NCI-H2196 treated with DMSO at 0.1 percent for 48 hours (cell line): ENCODE results near the gene SLC2A6.
A peak's percentile ranks its signal among the peaks of the same experiment; 100 is the strongest.

Experiments used
- DNase-seq: peaks from one replicate; lab custom pipeline; 2025; ENCODE audit not compliant: unreplicated experiment; lab: John Stamatoyannopoulos, UW

SLC2A6 gene, protein sequence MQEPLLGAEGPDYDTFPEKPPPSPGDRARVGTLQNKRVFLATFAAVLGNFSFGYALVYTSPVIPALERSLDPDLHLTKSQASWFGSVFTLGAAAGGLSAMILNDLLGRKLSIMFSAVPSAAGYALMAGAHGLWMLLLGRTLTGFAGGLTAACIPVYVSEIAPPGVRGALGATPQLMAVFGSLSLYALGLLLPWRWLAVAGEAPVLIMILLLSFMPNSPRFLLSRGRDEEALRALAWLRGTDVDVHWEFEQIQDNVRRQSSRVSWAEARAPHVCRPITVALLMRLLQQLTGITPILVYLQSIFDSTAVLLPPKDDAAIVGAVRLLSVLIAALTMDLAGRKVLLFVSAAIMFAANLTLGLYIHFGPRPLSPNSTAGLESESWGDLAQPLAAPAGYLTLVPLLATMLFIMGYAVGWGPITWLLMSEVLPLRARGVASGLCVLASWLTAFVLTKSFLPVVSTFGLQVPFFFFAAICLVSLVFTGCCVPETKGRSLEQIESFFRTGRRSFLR

DNA sequence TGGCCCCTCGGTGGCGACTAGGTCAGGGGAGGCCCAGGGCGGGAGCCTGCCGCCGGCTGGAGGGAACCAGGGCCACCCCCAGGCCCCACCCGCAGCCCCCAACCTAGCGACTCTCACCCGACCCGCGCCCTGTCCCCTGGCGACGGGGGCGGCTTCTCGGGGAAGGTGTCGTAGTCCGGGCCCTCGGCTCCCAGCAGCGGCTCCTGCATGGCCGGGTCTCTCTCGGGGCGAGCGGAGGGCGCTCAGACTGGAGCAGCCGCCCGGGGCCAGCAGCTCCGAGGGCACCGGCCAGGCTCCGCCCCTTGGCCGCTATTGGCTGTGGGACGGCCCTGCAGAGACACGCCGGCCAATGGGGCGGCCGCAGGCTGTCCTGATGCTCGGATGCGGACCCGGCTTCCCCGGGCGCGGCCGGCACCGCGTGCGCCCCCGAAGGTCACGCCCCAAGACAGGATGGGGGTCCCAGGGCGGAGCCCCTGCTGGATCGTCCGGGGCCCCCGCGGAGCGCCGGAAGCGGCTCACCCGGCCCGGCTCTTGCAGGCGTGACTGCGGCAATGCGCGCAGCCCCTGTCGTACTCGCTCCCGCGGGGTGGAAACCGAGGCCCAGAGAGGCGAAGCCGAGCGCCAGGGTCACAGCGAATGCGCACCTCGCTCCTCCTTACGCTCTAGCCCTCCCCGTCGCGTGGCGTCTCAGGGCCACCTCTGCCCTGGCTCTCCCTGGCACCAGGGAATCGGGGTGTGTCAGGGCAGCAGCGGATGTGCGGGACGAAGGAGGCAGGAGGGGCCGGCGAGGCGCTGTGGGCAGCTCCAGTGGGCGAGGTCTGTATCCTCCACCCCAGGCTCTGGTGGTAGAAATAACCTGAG, at the start of gene SLC2A6:
Gene SLC2A6, minus strand, starts transcription at position 249 of the 861 bp plus-strand sequence. Its CDS starts 40 bp downstream, at position 209.
- DNase-seq, result peak; percentile 74

DNA sequence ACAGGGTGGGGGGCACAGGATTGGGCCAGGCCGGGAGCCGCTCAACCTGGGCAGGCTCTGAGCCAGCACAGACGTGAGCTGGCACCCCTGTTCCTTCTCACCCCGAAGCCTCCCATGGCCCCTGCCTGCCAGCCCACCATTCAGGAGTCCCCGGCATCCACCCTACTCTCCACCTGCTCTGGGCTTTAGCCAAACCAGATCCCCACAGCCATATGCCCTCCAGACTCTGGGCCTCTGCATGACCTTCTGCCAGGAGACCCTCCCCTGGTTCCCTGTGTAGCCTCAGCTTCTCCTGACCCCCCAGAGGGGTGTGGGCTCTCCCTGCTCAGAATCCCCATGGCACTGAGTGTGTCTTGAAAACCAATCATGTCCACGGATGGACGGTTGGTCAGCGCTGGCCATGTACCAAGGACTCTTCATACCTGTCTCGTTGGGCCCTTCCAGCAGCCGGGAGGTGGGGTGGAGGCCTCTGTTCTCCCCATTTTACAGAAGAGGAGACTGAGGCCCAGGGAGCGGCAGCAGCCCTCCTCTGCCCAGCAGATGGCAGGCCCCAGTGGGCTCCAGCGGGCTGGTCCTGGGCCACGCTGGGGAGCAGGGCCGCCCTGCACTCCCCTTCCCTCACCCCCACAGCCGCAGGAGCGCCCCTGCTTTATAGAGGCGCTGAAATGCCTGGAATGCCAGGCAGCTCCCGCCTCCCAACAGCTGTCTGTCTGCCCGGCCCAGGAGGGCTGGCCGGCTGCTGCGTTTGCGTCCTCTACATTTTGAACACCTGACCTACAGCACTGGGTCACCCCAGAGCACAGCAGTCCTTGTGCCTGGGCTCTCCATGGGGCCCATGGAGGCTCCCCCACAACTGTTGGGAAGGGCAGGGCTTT, 49.3 kb upstream of the SLC2A6 start:
- DNase-seq, result no peak

DNA sequence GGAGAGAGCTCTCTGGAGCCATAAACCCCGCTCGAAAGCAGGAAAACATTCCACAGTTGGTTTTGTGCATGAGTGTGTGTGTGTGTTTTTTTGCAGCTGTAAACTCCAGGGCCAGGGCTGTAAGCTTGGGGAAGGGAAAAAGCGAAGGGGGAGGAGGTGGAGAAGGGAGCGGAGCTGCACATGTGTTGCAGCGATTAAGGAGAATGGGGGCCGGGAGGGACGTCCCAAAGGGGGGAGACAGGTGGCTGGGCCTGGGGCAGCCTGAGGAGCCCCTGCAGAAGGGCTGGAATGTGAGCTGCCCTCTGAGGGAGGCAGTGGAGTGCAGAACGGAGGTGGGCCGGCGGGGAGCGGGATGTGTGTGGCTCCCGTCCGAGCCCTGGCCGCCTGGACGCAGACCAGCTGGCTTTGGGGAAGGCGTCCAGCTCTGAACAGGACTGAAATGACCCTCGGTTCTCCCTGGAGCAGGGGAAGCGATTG, 48.6 kb upstream of the SLC2A6 start:
- no peak for DNase-seq

DNA sequence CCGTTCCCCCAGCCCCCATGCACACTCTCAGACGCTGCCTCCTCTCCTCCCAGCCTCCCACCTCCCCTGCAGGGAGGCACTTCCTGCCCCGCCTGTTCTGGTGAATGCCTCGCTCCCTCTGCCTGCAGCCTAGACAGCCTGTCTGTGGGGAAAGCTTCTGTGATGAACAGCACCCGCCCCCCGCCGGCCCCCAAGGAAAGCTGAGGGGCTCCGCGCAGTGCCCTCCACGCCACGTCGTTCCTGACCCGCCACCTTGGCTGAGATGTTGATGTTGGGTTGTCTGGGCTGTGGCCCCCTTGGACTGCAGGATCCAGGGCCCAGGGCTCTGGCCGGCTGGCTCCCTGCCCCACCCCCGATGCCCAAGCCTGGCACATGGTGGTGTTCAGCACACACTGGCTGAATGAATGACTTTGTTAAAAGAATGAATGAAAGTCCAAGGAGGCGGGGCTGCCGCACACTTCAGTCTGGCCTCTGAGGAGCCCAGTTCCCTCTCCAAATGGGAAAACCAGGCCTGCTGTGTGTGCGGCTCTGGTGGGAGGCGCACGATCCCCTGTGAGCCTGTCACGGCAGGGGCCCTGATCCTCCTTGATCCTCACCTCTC, 47.9 kb upstream of the SLC2A6 start:
- DNase-seq, result no peak

DNA sequence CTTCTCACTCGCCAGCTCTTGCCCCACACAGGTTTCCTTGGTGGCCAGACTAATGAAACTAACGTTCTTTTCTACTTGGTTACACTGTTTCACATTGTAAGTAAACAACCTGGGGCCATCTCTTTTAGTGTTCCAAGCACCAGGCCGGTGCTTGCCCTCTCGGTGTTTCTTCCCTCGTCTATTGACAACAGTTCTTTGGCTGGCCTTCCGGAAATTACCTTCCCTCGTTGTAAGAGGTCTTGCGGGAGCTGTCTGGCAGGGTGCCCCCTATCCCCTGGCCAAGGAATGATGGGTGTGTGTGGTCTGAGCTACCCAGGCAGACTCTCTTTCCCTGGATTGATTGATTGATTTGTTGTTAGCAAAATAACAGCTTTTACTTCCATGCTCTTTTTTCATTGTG, 46.8 kb upstream of the SLC2A6 start:
- no peak for DNase-seq

DNA sequence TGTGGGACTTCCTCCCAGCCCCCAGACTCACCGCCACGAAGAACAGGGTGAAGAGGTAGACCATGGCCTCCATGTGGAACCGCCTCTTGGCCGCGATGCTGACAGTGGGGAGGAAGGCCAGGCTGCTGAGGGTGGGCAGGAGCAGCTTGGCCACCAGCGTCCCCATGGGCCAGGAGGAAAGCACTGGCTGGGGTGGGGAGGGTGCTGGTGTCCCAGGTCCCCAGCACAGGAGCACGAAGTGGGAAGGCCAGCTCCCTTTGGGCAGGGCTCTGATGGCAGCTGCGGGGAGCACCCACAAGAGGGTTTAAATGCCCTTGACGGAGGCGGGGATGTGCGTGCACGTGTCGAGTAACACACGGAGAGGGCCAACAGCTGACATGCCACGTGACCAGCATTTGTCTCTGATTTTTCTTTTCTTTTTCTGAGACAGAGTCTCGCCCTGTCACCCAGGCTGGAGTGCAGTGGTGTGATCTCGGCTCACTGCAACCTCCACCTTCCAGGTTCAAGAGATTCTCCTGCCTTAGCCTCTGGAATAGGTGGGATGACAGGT, 45.9 kb upstream of the SLC2A6 start, which contains the start of gene MYMK:
Gene MYMK, minus strand, starts transcription at position 281 of the 550 bp plus-strand sequence. Its CDS starts 115 bp downstream, at position 166.
- no peak for DNase-seq

DNA sequence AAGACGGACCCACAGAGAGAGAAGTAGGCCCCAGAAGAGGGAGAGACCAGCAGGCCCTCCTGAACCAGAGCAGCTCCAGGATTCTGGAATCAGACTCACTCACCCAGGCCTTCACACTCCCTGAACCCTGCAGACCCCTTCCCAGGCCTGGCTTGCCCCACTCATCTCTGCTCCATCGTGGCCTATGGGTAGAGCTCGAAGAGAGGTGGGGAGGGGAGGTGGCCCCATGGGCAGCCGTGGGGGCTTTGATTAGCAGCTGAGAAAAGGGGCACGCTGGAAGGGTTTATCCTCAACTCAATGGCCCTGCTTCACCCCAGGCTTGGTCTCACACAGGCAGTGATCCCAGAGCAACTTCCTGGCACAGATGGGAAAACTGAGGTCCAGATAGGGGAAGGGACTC, 45.2 kb upstream of the SLC2A6 start:
- DNase-seq, result no peak

DNA sequence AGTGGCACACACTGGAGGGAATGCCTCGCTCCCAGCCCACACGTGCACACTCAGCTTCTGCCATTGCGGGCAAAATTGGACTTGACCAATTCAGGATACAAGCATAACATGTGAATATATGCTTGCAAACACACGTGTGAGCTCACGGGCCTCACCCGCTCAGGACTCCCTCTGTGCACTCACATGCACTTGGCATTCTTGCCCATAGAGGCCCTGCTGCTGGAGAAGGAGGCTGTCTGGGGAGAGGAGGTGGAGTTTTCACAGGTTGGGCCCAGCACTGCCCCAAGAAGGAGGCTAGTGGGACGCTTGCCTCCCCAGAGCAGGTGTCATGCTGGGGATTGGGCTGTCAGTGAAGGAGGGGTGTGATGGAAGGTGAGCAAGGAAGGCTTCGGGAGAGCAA, 44.2 kb upstream of the SLC2A6 start:
- no peak for DNase-seq

DNA sequence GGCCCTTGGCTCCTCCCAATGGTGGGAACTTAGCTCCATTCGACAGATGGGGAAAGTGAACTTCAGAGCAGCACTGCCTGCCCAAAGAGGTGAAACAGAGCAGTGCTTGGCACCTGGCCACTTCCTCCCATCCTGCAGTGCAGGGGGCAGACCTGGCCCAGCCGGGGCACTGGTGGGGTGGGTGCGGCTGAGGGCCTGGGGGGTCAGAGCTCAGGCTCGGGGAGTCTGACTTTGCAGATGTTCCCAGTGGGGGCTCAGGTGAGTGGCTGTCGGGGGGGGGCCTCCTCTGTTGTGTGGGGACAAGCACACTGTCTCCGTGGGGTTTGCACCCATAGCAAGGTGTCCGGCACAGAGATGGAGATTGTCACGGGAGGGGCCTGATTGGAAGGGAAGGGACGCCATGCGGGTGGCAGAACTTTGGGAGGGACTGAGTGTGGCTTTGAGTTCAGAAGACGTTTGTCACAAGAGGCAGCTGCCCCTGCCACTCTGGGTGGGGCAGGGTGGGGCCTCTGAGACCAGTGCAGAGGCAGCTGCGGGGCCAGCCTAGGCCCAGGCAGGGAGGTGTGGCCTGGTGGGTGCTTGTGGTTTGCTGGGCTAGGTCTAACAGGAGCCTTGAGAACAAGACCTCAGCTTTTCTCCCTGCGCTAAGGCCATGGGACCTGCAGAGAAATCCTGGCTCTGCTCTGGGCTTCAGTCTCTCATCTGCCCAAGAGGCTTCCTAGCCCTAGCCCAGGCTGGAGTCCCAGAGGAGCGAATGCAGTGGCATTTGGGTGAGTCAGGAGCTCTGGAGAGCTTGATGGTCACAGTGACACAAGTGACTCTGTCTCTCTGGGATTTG, 43.4 kb upstream of the SLC2A6 start:
- DNase-seq, result no peak

DNA sequence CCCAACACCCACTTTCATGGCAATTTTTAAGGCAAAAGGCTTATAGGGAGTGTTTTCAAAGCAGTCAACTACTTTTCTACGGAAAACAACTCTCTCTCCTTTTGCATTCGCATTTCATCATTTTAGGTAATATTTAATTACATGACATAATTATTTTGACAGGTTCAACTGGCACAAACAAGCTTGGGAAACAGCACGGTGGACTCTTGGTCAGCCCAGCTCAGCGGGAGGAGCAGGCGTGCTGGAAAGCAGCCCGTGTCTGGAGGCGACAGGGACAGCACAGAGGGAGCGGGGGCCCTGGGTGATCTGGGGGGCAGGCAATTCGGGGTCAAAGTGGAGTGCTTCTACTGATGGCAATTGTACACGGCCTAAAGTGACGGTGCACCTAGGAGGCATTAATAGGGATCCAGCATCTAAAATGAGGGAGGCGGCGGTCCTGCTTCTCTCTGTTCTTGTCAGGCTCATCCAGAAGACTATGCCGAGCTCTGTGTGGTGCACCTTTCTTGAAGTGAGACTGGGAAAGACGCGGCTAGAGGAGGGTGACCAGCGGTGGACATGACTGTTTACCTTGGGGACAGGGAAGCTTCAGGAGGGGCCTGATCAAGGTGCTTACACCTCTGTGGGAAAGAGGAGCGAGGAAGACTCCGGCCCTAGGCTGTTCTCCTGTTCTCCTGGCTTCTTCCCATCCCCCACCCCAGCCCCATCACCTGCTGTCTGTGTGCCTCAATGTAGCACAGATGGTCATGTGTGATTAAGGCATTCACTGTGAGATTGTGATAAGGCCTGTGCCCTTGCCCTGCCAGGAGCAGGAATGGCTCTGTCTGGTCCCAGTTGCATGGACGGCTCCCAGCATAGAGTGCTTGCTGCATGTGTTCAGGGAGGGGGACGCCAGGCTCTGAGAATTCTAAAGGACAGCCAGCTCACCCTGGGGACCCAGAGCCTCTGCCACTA, 42.5 kb upstream of the SLC2A6 start:
- DNase-seq, result no peak

DNA sequence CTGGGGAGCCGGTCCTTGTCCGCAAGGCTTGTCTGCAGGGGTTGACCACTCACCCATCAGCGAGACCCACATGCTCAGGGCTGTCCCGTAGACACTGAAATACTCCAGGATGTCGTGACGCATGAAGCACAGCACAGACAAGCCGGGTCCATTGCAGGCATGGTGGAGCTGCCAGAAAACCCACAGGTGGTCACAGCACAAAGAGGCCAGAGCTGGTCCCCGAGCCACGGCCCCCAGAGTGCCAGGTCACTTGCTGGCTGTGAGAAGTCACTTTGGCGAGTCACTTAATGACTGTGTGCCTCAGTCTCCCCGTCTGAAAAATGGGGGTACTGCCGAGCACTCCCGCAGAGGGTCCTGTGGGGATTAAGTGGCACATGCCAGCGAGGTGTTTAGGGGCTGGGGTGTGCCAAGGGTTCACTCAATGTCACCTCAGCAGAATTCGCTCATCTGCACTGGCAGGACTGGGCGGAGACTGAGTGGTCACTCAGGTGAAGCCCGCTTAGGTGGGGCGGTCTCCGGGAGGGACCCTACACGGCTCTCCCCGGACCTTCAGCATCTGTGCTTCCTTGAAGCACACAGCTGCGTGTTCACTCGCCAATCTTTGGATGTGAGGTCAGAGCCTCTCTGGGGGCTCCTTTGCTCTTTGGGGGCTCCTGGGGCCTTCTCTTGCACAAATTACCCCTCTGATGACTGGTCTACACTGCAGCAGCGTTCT, 41.4 kb upstream of the SLC2A6 start:
- no peak for DNase-seq

DNA sequence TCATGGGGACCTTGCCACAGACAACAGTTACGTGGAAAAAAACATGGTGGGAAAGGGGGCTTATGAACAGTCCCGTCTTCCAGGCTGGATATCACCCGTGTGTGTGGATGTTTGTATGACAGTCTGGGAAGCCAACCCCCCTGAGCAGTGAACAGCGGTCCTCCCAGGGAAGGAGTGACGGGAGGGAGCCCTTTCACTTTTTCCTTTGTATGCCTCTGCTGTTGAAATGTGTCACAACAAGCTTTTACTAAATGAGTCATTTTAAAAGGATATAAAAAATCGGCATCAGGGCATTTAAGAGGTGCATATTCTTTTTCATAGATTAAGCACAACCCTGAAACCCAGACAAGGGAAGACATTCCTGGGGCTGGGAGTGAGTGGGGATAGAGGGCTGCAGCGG, 40.8 kb upstream of the SLC2A6 start:
- DNase-seq, result no peak

DNA sequence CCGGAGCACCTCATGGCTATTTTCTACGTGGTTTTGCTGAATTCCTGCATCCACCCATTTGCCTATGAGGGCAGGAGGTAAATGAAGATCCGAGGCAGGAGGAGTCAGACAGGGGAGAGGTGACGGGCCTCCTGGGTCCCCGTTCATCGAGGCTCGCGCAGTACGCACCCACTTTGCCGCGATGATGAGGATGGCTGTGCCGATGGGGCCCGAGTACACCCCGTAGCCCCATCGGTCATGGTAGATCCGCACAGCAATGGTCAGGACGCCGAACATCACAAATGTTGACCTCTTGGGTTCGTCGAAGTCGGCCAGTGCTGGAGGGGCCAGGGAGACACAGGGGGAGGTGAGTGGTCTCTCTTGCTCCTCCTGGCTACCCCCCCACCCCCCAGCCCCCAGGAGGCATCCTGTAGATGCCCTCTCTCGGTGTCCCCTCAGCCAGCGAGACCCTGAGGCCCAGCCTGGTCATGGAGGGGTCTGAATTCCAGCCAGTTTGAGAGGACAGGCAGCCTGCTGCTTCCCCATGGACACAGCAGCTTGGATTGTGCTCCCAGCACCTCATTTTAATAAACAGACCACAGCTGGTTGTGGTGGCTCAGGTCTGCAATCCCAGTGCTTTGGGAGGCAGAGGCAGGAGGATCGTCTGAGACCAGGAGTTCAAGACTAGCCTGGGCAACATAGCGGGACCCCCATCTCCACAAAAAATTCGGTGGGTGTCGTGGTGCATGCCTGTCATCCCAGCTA, 40.0 kb upstream of the SLC2A6 start:
- DNase-seq, result no peak

DNA sequence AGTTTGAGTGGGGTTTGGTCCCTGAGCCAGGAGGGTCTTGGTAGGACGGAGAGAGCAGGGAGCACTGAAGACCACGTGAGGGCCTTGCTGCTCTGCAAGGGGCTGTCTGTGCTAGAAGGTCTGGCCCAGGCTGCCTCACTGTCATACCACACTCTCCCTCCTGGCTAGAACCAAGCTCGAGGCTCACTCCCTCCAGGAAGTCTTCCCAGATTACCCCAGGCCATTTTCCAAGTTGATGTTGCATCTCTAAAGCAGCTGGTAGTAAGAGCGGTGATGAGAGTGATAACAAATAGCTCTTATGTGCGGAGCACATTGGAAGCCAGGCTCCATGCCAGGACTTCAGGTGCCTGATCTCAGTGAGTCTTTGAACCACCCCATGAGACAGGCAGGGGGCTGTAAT, 39.3 kb upstream of the SLC2A6 start:
- DNase-seq, result no peak

DNA sequence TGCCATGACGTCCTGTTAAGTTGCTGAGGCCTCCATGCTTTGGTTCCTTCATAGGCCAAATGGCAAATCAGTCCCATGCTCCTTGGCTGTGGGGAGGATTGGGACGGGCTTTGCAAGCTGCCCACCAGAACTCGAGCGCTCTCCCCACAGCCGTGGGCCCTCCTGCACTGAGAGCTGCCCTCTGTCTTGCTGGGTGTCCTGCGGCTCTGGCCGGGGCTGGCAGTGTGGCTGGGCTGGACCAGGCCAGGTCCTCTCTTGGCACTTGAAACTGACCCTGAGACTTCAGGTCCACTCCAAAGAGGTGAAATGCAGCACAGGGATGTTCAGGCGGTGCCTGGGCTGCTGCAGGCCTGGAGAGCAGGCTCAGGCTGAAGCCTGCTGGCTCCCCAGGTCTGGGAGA, 38.8 kb upstream of the SLC2A6 start:
- no peak for DNase-seq

DNA sequence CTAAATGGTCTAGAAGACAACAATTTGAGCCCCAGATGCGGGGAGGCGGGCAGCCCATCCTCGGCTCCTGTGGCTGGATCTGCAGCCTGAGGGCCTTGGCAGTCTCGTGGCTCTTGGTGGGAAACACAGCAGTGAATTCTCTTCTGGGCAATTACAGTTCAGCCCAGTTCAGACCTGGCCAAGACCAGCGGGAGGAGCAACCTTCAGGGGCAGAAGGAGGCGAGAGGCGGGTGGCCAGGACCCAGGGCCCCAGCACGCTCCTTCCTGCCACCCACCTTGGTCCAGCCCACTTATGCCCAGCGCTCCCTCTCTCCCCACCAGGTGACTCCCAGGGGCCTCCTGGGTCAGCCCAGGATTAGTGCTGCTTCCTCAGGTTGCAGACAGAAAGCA, 38.1 kb upstream of the SLC2A6 start:
- DNase-seq, result no peak
